MCF 10A (cell line): ENCODE measurements around the gene IREB2. TPM values are rescaled to one million over a fixed set of nuclear protein-coding genes. Genes with fewer than 3 reads are reported as not detected.

Experiments used
- BruUV-seq: library from RNA; stranded (reverse); fragments of 400-500 nt; replicated peaks from 2 replicates; lab custom pipeline; 2021; lab: Mats Ljungman, UMichigan
- CTCF ChIA-PET: fragments of 300-600 bp; sonication (Branson Sonifier 250); formaldehyde crosslinking; extraction: SDS; loops from one replicate; lab custom pipeline; 2021; ENCODE audit warnings: antibody characterized with exemption, inconsistent platforms; lab: Yijun Ruan, JAX
- POLR2A ChIA-PET: fragments of 300-600, 350-650 bp; sonication (Branson Sonifier 250); formaldehyde crosslinking; extraction: SDS; loops from one replicate; lab custom pipeline; 2020; ENCODE audit warnings: antibody characterized with exemption, inconsistent platforms; lab: Yijun Ruan, JAX
- DNase-seq: peaks from one replicate; pipeline ENCODE4 v3.0.0-alpha.2; 2018; ENCODE audit not compliant: unreplicated experiment
- H3K27ac Mint-ChIP-seq: one replicate; pipeline ENCODE4 v1.8.0; 2022; ENCODE audit warnings: mild to moderate bottlenecking, low read depth, mixed read lengths; ENCODE audit not compliant: unreplicated experiment
- H3K27me3 Mint-ChIP-seq: one replicate; pipeline ENCODE4 v1.8.0; 2022; ENCODE audit warnings: mixed read lengths; ENCODE audit not compliant: insufficient read depth, unreplicated experiment
- H3K36me3 Mint-ChIP-seq: one replicate; pipeline ENCODE4 v1.8.0; 2022; ENCODE audit warnings: mild to moderate bottlenecking, moderate library complexity, mixed read lengths; ENCODE audit not compliant: insufficient read depth, unreplicated experiment
- H3K4me1 Mint-ChIP-seq: one replicate; pipeline ENCODE4 v1.8.0; 2022; ENCODE audit warnings: mixed read lengths; ENCODE audit not compliant: insufficient read depth, unreplicated experiment
- H3K4me3 Mint-ChIP-seq: one replicate; pipeline ENCODE4 v1.8.0; 2022; ENCODE audit warnings: mild to moderate bottlenecking, moderate library complexity, mixed read lengths; ENCODE audit not compliant: unreplicated experiment
- H3K9me3 Mint-ChIP-seq: one replicate; pipeline ENCODE4 v1.8.0; 2022; ENCODE audit warnings: mixed read lengths; ENCODE audit not compliant: unreplicated experiment
- intact Hi-C: fragments of 100-400 bp; cut with micrococcal nuclease; formaldehyde crosslinking; loops from 2 replicates; pipeline ENCODE4 v1.14.1; 2022
- total RNA-seq: library from RNA; stranded (reverse); gene quantifications from 2 replicates; pipeline ENCODE4 v1.2.3, GENCODE V29; 2022
- TF ChIP-seq, protein P1 (sequence below): fragments of 200-600 bp; IDR thresholded peaks from one replicate; pipeline ENCODE4 v1.8.0; 2022; ENCODE audit warnings: antibody characterized with exemption, mild to moderate bottlenecking; ENCODE audit not compliant: unreplicated experiment

IREB2 gene
- total RNA-seq, 1 experiment from 2014 or later = 43.4 TPM

DNA sequence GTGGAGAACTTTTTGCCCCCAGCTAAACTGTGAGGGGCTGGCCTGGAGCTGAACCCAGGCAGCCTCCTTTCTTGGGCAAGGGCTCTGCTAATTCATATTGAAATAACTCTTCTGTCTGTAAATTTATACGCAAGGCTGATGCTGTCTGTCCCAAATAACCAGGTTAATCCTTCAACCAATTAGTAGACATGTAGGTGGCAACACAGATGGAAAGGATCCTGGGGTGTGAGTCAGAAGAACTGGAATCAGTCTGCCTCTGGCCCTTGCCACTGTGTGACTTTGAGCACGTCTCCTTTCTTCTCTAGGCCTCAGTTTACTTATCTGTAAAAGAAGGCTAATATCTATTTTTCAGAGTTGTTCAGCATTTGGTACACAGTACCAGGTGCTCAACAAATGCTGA is 48.3 kb upstream of the IREB2 start:
- H3K9me3 Mint-ChIP-seq = no peaks in the 10 kb centered on the region
- no peak overlapping the region for H3K27ac Mint-ChIP-seq
- TF ChIP-seq, protein P1, sequence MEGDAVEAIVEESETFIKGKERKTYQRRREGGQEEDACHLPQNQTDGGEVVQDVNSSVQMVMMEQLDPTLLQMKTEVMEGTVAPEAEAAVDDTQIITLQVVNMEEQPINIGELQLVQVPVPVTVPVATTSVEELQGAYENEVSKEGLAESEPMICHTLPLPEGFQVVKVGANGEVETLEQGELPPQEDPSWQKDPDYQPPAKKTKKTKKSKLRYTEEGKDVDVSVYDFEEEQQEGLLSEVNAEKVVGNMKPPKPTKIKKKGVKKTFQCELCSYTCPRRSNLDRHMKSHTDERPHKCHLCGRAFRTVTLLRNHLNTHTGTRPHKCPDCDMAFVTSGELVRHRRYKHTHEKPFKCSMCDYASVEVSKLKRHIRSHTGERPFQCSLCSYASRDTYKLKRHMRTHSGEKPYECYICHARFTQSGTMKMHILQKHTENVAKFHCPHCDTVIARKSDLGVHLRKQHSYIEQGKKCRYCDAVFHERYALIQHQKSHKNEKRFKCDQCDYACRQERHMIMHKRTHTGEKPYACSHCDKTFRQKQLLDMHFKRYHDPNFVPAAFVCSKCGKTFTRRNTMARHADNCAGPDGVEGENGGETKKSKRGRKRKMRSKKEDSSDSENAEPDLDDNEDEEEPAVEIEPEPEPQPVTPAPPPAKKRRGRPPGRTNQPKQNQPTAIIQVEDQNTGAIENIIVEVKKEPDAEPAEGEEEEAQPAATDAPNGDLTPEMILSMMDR = no peak
- CTCF ChIA-PET = no interaction called here
- intact Hi-C loops = no loop called here
- H3K36me3 Mint-ChIP-seq = no peaks in the 10 kb centered on the region
- H3K4me1 Mint-ChIP-seq = no peaks in the 10 kb centered on the region
- H3K27me3 Mint-ChIP-seq = peaks cover 34% of the 10 kb centered on the region
- POLR2A ChIA-PET = no interaction called here
- H3K4me3 Mint-ChIP-seq = no peak overlapping the region
- BruUV-seq = no TSS peak
- no peak for DNase-seq

DNA sequence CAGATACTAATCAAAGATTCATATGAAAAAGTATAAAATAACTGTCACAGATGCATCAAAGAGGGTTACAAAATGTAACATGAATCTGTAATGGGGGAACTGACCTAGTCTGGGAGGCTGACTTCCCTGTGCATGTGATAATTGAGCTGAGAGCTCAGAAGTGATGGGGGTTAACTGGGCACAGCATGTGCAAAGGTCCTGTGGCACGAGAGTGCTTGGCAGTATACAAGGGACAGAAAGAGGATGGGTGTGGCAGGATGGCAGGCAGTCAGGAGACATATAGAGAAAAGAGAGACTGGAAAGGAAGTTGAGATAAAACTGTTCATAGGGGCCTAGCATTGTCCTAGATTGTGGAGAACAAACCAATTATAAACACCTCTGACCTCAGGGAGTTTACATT is 47.8 kb upstream of the IREB2 start:
- H3K4me3 Mint-ChIP-seq = no peak overlapping the region
- no peaks in the 10 kb centered on the region for H3K9me3 Mint-ChIP-seq
- no peak for DNase-seq
- intact Hi-C loops = no loop called here
- no peaks in the 10 kb centered on the region for H3K36me3 Mint-ChIP-seq
- H3K27ac Mint-ChIP-seq = no peak overlapping the region
- TF ChIP-seq, protein P1 = no peak
- no TSS peak for BruUV-seq
- no peaks in the 10 kb centered on the region for H3K4me1 Mint-ChIP-seq
- peaks cover 29% of the 10 kb centered on the region for H3K27me3 Mint-ChIP-seq
- POLR2A ChIA-PET = no interaction called here
- CTCF ChIA-PET = no interaction called here

DNA sequence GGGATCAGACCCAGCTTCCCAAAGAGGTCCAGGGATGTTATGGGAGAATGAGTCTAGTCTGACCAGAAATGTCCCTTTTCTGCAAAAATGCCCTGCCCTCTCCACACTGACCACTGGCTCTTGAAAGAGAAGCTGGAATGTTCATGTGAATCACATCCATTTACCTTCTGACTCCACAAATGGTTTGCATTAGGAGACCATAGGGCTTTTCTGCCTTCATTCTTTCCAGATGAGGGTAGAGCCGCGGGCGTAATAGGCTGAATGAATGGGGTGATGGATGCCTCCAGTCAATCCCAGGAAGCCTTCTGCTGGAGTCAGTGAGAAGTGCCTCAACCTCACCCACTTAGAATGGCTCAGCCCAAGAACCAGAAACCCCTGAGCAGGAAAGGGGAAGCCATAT is 47.2 kb upstream of the IREB2 start:
- Mint-ChIP-seq H3K4me3 (no peak overlapping the region), H3K27ac (no peak overlapping the region), H3K36me3 (no peaks in the 10 kb centered on the region), H3K9me3 (no peaks in the 10 kb centered on the region), H3K27me3 (peaks cover 23% of the 10 kb centered on the region), H3K4me1 (no peaks in the 10 kb centered on the region)
- ChIA-PET CTCF (no interaction called here), POLR2A (no interaction called here)
- intact Hi-C loops = no loop called here
- no TSS peak for BruUV-seq
- no peak for DNase-seq
- TF ChIP-seq, protein P1 = no peak

DNA sequence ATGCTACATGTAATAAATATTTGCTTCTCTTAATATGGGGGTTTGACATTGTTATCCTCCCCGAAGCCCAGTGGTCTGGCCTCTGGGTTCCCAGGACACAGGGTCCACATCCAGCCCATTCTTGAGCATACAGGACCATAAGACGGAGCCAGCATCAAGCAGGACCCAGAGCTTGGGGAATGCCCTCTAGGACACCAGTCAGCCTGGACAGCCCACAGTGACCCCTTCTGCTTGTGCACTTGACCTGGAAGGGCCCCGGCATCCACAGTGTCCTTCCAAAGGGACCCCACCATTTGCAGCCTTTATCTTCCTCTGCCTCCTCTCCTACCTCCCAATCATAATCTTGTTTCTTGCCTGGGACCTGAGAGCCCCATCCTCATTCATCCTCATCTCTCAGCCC is 46.2 kb upstream of the IREB2 start:
- intact Hi-C loops = no loop called here
- no peak overlapping the region for H3K27ac Mint-ChIP-seq
- peaks cover 14% of the 10 kb centered on the region for H3K27me3 Mint-ChIP-seq
- H3K4me1 Mint-ChIP-seq = no peaks in the 10 kb centered on the region
- ChIA-PET CTCF (no interaction called here), POLR2A (no interaction called here)
- DNase-seq = no peak
- no peak overlapping the region for H3K4me3 Mint-ChIP-seq
- no TSS peak for BruUV-seq
- no peaks in the 10 kb centered on the region for H3K36me3 Mint-ChIP-seq
- TF ChIP-seq, protein P1 = no peak
- no peaks in the 10 kb centered on the region for H3K9me3 Mint-ChIP-seq
